K562 (cell line): ENCODE data around the gene MLST8.

ENCODE experiments used
- CHD4 ChIP-seq: fragments of 200-600 bp; sonication (generic); IDR thresholded peaks from 3 replicates; pipeline ENCODE4 v1.6.1; 2012; ENCODE audit warnings: low read depth, mild to moderate bottlenecking, mixed read lengths, low read length, inconsistent platforms; ENCODE audit not compliant: insufficient read depth, insufficient replicate concordance, poor library complexity, severe bottlenecking
- CREB1 ChIP-seq, 2 experiments: sonication (generic) in 1 of 2; formaldehyde crosslinking in 1 of 2; IDR thresholded peaks; 2 replicates each; pipeline versions ENCODE4 v1.6.1 to v1.8.0; 2012 to 2022; ENCODE audit warnings: inconsistent platforms in 1 of 2, mild to moderate bottlenecking in 1 of 2, missing genetic modification reagents in 1 of 2, moderate library complexity in 1 of 2
- MYNN ChIP-seq, 2 experiments: sonication (generic); formaldehyde crosslinking in 1 of 2; IDR thresholded peaks; 2 replicates each; pipeline versions ENCODE4 v1.5.0 to v1.6.1; 2016 to 2020; ENCODE audit warnings: antibody characterized with exemption in 1 of 2, missing genetic modification reagents in 1 of 2
- POLR2A ChIP-seq: fragments of 450-650 bp; conservative IDR thresholded peaks from 2 replicates; pipeline ENCODE4 v1.6.1; 2016
- RAD21 ChIP-seq, 2 experiments: fragments of 250-450 bp in 1 of 2; fragments of 450-650 bp in 1 of 2; sonication (Bioruptor Pico) in 1 of 2; formaldehyde crosslinking in 1 of 2; IDR thresholded peaks in 1 of 2; conservative IDR thresholded peaks in 1 of 2; 2 replicates each; pipeline versions ENCODE4 v1.4.0 to v1.8.0; 2020 to 2022; ENCODE audit warnings: mild to moderate bottlenecking in 2 of 2, moderate library complexity in 1 of 2
- SP2 ChIP-seq: IDR thresholded peaks from 2 replicates; pipeline ENCODE4 v1.6.1; 2011; ENCODE audit warnings: mild to moderate bottlenecking, low read depth, low read length, moderate library complexity; ENCODE audit not compliant: poor library complexity, severe bottlenecking; ENCODE audit errors: extremely low read depth
- ZBTB1 ChIP-seq: sonication (generic); formaldehyde crosslinking; IDR thresholded peaks from 2 replicates; pipeline ENCODE4 v1.8.1; 2023; ENCODE audit warnings: missing genetic modification reagents, low read depth, mild to moderate bottlenecking, borderline replicate concordance
- ZFP36 ChIP-seq: fragments of 150-350 bp; IDR thresholded peaks from 2 replicates; pipeline ENCODE4 v1.6.1; 2018; ENCODE audit warnings: low read length, low read depth; ENCODE audit not compliant: partially characterized antibody
- ZNF232 ChIP-seq: sonication (generic); formaldehyde crosslinking; IDR thresholded peaks from 2 replicates; pipeline ENCODE4 v1.8.0; 2022; ENCODE audit warnings: mild to moderate bottlenecking, missing genetic modification reagents
- TF ChIP-seq, protein P1 (sequence below): fragments of 450-650 bp; formaldehyde crosslinking; conservative IDR thresholded peaks from 2 replicates; pipeline ENCODE4 v1.4.0; 2022; ENCODE audit warnings: mild to moderate bottlenecking, missing genetic modification characterization
- TF ChIP-seq, protein P2 (sequence below): fragments of 450-650 bp; formaldehyde crosslinking; IDR thresholded peaks from 2 replicates; pipeline ENCODE4 v1.4.0; 2020; ENCODE audit warnings: mild to moderate bottlenecking, moderate library complexity
- TF ChIP-seq, protein P3 (sequence below), 2 experiments: IDR thresholded peaks in 1 of 2; conservative IDR thresholded peaks in 1 of 2; 2 replicates each; pipeline ENCODE4 v1.6.1; 2016; ENCODE audit warnings: low read depth in 2 of 2, mild to moderate bottlenecking in 1 of 2, missing compliant biosample characterization in 1 of 2, missing genetic modification characterization in 1 of 2, moderate library complexity in 1 of 2

DNA sequence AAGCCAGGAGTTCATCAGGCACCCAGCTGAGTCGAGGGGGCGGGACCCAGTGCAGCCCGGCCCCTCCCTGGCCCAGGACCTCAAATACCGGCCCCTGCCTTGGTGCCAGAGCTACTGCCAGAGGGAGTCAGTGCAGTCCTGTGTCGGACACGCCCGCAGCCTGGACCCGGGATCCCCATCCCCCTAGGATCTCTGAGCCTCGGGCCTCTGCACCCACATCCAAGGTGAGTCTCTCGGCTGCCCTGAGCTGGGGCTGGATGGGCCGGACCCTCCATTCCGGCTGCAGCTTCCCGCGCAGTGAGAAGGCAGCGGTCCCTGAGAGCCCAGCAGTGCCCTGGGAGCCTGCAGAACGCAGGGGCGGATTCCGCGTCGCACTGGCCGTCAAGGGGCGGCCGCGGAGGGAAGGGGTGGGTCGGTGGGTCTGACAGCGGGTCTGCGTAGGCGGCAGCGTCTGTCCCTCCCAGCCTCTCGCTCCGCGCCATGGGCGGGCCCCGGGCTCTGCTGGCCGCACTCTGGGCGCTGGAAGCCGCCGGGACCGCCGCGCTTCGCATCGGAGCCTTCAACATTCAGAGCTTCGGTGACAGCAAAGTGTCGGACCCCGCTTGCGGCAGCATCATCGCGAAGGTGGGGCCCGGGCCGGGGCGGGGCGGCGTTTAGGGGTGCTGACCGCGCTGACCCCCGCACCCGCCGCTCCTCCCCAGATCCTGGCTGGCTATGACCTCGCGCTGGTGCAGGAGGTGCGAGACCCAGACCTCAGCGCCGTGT is 31.3 kb downstream of the MLST8 start, which contains the start of gene DNASE1L2:
- TF ChIP-seq, protein P1, sequence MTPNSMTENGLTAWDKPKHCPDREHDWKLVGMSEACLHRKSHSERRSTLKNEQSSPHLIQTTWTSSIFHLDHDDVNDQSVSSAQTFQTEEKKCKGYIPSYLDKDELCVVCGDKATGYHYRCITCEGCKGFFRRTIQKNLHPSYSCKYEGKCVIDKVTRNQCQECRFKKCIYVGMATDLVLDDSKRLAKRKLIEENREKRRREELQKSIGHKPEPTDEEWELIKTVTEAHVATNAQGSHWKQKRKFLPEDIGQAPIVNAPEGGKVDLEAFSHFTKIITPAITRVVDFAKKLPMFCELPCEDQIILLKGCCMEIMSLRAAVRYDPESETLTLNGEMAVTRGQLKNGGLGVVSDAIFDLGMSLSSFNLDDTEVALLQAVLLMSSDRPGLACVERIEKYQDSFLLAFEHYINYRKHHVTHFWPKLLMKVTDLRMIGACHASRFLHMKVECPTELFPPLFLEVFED (CRISPR knock-in tag), result no peak
- TF ChIP-seq CHD4, result no peak
- no peak for TF ChIP-seq ZFP36
- TF ChIP-seq MYNN (IDR thresholded peaks at IDR 0.05), result no peak
- TF ChIP-seq MYNN (CRISPR knock-in tag; IDR thresholded peaks at IDR 0.05), result no peak
- TF ChIP-seq ZNF232 (CRISPR knock-in tag), result no peak
- no peak for TF ChIP-seq CREB1 (IDR thresholded peaks at IDR 0.05)
- TF ChIP-seq CREB1 (CRISPR knock-in tag; IDR thresholded peaks at IDR 0.05), result no peak
- TF ChIP-seq, protein P2, sequence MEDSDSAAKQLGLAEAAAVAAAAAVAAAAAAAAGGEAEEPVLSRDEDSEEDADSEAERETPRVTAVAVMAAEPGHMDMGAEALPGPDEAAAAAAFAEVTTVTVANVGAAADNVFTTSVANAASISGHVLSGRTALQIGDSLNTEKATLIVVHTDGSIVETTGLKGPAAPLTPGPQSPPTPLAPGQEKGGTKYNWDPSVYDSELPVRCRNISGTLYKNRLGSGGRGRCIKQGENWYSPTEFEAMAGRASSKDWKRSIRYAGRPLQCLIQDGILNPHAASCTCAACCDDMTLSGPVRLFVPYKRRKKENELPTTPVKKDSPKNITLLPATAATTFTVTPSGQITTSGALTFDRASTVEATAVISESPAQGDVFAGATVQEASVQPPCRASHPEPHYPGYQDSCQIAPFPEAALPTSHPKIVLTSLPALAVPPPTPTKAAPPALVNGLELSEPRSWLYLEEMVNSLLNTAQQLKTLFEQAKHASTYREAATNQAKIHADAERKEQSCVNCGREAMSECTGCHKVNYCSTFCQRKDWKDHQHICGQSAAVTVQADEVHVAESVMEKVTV (CRISPR knock-in tag), result no peak
- no peak for TF ChIP-seq SP2
- TF ChIP-seq ZBTB1, result no peak
- no peak for TF ChIP-seq RAD21 (CRISPR knock-in tag; conservative IDR thresholded peaks at IDR 0.05 in 1 of 2, IDR thresholded peaks at IDR 0.05 in 1 of 2)
- peak; percentile 42 for TF ChIP-seq POLR2A
- TF ChIP-seq, protein P3, sequence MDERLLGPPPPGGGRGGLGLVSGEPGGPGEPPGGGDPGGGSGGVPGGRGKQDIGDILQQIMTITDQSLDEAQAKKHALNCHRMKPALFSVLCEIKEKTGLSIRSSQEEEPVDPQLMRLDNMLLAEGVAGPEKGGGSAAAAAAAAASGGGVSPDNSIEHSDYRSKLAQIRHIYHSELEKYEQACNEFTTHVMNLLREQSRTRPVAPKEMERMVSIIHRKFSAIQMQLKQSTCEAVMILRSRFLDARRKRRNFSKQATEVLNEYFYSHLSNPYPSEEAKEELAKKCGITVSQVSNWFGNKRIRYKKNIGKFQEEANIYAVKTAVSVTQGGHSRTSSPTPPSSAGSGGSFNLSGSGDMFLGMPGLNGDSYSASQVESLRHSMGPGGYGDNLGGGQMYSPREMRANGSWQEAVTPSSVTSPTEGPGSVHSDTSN (CRISPR knock-in tag; IDR thresholded peaks at IDR 0.05; ENCODE audit: low read depth), result no peak
- TF ChIP-seq, protein P3 (tag; conservative IDR thresholded peaks at IDR 0.05; ENCODE audit: low read depth), result no peak
